H1 (cell line): ENCODE data around the gene NPHP4. TPM values are rescaled to one million over a fixed set of nuclear protein-coding genes. Genes with fewer than 3 reads are reported as not detected.

Experiments
- CTCF ChIA-PET: fragments of 300-600 bp; sonication (Branson Sonifier 250); formaldehyde crosslinking; loops from one replicate; lab custom pipeline; 2021; ENCODE audit not compliant: partially characterized antibody; lab: Charles Lee
- POLR2A ChIA-PET: fragments of 300-600 bp; sonication (Branson Sonifier 250); formaldehyde crosslinking; loops from one replicate; lab custom pipeline; 2021; ENCODE audit warnings: inconsistent platforms; ENCODE audit not compliant: partially characterized antibody; lab: Charles Lee
- DNase-seq, 2 experiments: peaks; one replicate each; pipeline versions ENCODE4 v3.0.0 to v3.0.0-alpha.2; 2010 to 2022; ENCODE audit warnings: low spot score in 2 of 2, low read depth in 1 of 2, mixed read lengths in 1 of 2
- FAIRE-seq: peaks from 2 replicates; lab custom pipeline; 2011; peaks lifted over from hg19 to GRCh38; lab: Jason Lieb, UNC
- H2AFZ ChIP-seq: 2 replicates; pipeline ENCODE4 v1.8.1; 2012; ENCODE audit warnings: low read length, inconsistent platforms
- H2AK5ac ChIP-seq: 2 replicates; pipeline ENCODE4 v1.6.1; 2013; ENCODE audit warnings: low read depth, low read length
- H2BK120ac ChIP-seq: replicated peaks from 2 replicates; pipeline ENCODE3; 2013; ENCODE audit warnings: low read depth, low read length, inconsistent platforms
- H2BK12ac ChIP-seq: 2 replicates; pipeline ENCODE4 v1.6.1; 2013; ENCODE audit warnings: low read depth, low read length
- H2BK15ac ChIP-seq: 2 replicates; pipeline ENCODE4 v1.6.1; 2013; ENCODE audit warnings: low read length
- H2BK20ac ChIP-seq: 2 replicates; pipeline ENCODE4 v1.6.1; 2013; ENCODE audit warnings: low read length
- H2BK5ac ChIP-seq: 2 replicates; pipeline ENCODE4 v1.6.1; 2013; ENCODE audit warnings: low read depth, low read length
- H3K14ac ChIP-seq: 2 replicates; pipeline ENCODE4 v1.6.1; 2013; ENCODE audit warnings: inconsistent platforms; ENCODE audit not compliant: insufficient read length
- H3K18ac ChIP-seq: 2 replicates; pipeline ENCODE4 v1.6.1; 2013; ENCODE audit warnings: low read length; ENCODE audit errors: extremely low read depth
- H3K23ac ChIP-seq: 2 replicates; pipeline ENCODE4 v1.6.1; 2013; ENCODE audit warnings: inconsistent platforms; ENCODE audit not compliant: insufficient read length
- H3K23me2 ChIP-seq: 2 replicates; pipeline ENCODE4 v1.6.1; 2013; ENCODE audit warnings: low read depth, low read length
- H3K27ac ChIP-seq: 2 replicates; pipeline ENCODE4 v1.6.1; 2011; ENCODE audit warnings: low read depth, low read length, inconsistent platforms
- H3K27me3 ChIP-seq, 4 experiments: replicated peaks in 1 of 4; 1 replicate in 1 of 4; 2 replicates in 3 of 4; pipeline versions ENCODE4 v1.6.1 to v1.8.1; 2011 to 2013; ENCODE audit warnings: low read length in 3 of 4, mild to moderate bottlenecking in 3 of 4, inconsistent platforms in 2 of 4, mixed read lengths in 2 of 4, moderate library complexity in 1 of 4; ENCODE audit not compliant: control insufficient read depth in 3 of 4, insufficient read depth in 3 of 4; ENCODE audit errors: extremely low read depth in 1 of 4
- H3K36me3 ChIP-seq, 4 experiments: 2 replicates each; pipeline versions ENCODE4 v1.6.1 to v1.8.1; 2011 to 2013; ENCODE audit warnings: mild to moderate bottlenecking in 4 of 4, low read length in 3 of 4, moderate library complexity in 2 of 4, control low read depth in 1 of 4, inconsistent platforms in 1 of 4; ENCODE audit not compliant: insufficient read depth in 4 of 4, control insufficient read depth in 2 of 4
- H3K4ac ChIP-seq: replicated peaks from 2 replicates; pipeline ENCODE3; 2013; ENCODE audit warnings: low read length, low read depth, mixed read lengths, inconsistent platforms; ENCODE audit not compliant: insufficient read length
- H3K4me1 ChIP-seq, 4 experiments: replicated peaks in 1 of 4; 1 replicate in 1 of 4; 2 replicates in 3 of 4; pipeline versions ENCODE4 v1.6.1 to v1.8.1; 2011 to 2013; ENCODE audit warnings: low read length in 3 of 4, inconsistent platforms in 2 of 4, mixed read lengths in 1 of 4; ENCODE audit not compliant: insufficient read depth in 4 of 4, control insufficient read depth in 3 of 4
- H3K4me2 ChIP-seq, 2 experiments: 2 replicates each; pipeline versions ENCODE4 v1.6.1 to v1.8.1; 2011 to 2013; ENCODE audit warnings: low read depth in 2 of 2, low read length in 2 of 2, control low read depth in 1 of 2, inconsistent platforms in 1 of 2, mild to moderate bottlenecking in 1 of 2; ENCODE audit not compliant: insufficient read depth in 1 of 2
- H3K4me3 ChIP-seq, 4 experiments: fragments of 200-600, 300-600 bp in 1 of 4; sonication (generic), shearing (Covaris generic), sonication (Bioruptor Twin) in 1 of 4; 2 replicates each; pipeline versions ENCODE4 v1.5.1 to v1.8.1; 2011 to 2016; ENCODE audit warnings: low read length in 4 of 4, low read depth in 3 of 4, control low read depth in 2 of 4, inconsistent platforms in 2 of 4, mild to moderate bottlenecking in 2 of 4, mixed read lengths in 1 of 4, moderate library complexity in 1 of 4; ENCODE audit not compliant: insufficient read depth in 2 of 4; ENCODE audit errors: extremely low read depth in 1 of 4
- H3K56ac ChIP-seq: replicated peaks from 2 replicates; pipeline ENCODE3; 2013; ENCODE audit warnings: low read depth, mild to moderate bottlenecking, mixed read lengths, low read length, inconsistent platforms; ENCODE audit not compliant: insufficient read length
- H3K79me1 ChIP-seq: 2 replicates; pipeline ENCODE4 v1.6.1; 2013; ENCODE audit warnings: low read depth, low read length, control low read depth
- H3K79me2 ChIP-seq, 2 experiments: 2 replicates each; pipeline versions ENCODE4 v1.6.1 to v1.8.1; 2012 to 2013; ENCODE audit warnings: low read length in 2 of 2, mild to moderate bottlenecking in 2 of 2, inconsistent platforms in 1 of 2; ENCODE audit not compliant: insufficient read depth in 2 of 2, control insufficient read depth in 1 of 2
- H3K9ac ChIP-seq, 4 experiments: replicated peaks in 1 of 4; 1 replicate in 1 of 4; 2 replicates in 3 of 4; pipeline versions ENCODE4 v1.6.1 to v1.8.1; 2011 to 2013; ENCODE audit warnings: low read depth in 3 of 4, low read length in 3 of 4, control low read depth in 2 of 4, mild to moderate bottlenecking in 2 of 4, moderate library complexity in 2 of 4, inconsistent platforms in 1 of 4; ENCODE audit errors: extremely low read depth in 1 of 4
- H3K9me3 ChIP-seq, 2 experiments: 2 replicates each; pipeline versions ENCODE4 v1.6.1 to v1.8.1; 2012 to 2013; ENCODE audit warnings: mild to moderate bottlenecking in 2 of 2, moderate library complexity in 2 of 2, control low read depth in 1 of 2, inconsistent platforms in 1 of 2, low read depth in 1 of 2, low read length in 1 of 2, mixed read lengths in 1 of 2; ENCODE audit not compliant: insufficient read depth in 2 of 2
- H4K20me1 ChIP-seq, 2 experiments: replicated peaks in 1 of 2; 2 replicates each; pipeline versions ENCODE3 to v1.8.1; 2011 to 2013; ENCODE audit warnings: inconsistent platforms in 2 of 2, low read length in 2 of 2, mild to moderate bottlenecking in 1 of 2; ENCODE audit not compliant: insufficient read depth in 2 of 2, control insufficient read depth in 1 of 2
- H4K5ac ChIP-seq: 2 replicates; pipeline ENCODE4 v1.6.1; 2013; ENCODE audit warnings: low read length, low read depth, mixed read lengths, inconsistent platforms; ENCODE audit not compliant: insufficient read length
- H4K8ac ChIP-seq: 2 replicates; pipeline ENCODE4 v1.8.0; 2013; ENCODE audit warnings: mild to moderate bottlenecking, moderate library complexity, low read length, inconsistent platforms; ENCODE audit not compliant: insufficient read depth; ENCODE audit errors: extremely low read depth
- H4K91ac ChIP-seq: replicated peaks from 2 replicates; pipeline ENCODE3; 2013; ENCODE audit warnings: low read length, mixed read lengths, inconsistent platforms; ENCODE audit not compliant: insufficient read length
- ASH2L ChIP-seq: fragments of 200-600, 300-600 bp; sonication (generic); IDR thresholded peaks from one replicate; pipeline ENCODE4 v1.7.1; 2017; ENCODE audit warnings: low read length
- BACH1 ChIP-seq: IDR thresholded peaks from 2 replicates; pipeline ENCODE4 v1.6.1; 2012; ENCODE audit warnings: low read length, improper control_type of control experiment
- CEBPB ChIP-seq: IDR thresholded peaks from 2 replicates; pipeline ENCODE4 v1.6.1; 2012; ENCODE audit warnings: low read depth, low read length
- CHD2 ChIP-seq: IDR thresholded peaks from 2 replicates; pipeline ENCODE4 v1.6.1; 2012; ENCODE audit warnings: low read length, improper control_type of control experiment
- EGR1 ChIP-seq: IDR thresholded peaks from 2 replicates; pipeline ENCODE4 v1.6.1; 2011; ENCODE audit warnings: low read depth, low read length, borderline replicate concordance
- EZH2 ChIP-seq: fragments of 200-600 bp; sonication (generic); IDR thresholded peaks from 2 replicates; pipeline ENCODE4 v1.7.1; 2012; ENCODE audit warnings: low read depth, mild to moderate bottlenecking, moderate library complexity, low read length, inconsistent platforms; ENCODE audit not compliant: severe bottlenecking
- JUN ChIP-seq: IDR thresholded peaks from 2 replicates; pipeline ENCODE4 v1.6.1; 2011; ENCODE audit warnings: low read depth, mild to moderate bottlenecking, improper control_type of control experiment, low read length
- NRF1 ChIP-seq: IDR thresholded peaks from 2 replicates; pipeline ENCODE4 v1.6.1; 2011; ENCODE audit warnings: mild to moderate bottlenecking, low read depth, low read length, improper control_type of control experiment
- POLR2AphosphoS5 ChIP-seq: IDR thresholded peaks from 2 replicates; pipeline ENCODE4 v1.6.1; 2011; ENCODE audit warnings: low read depth, low read length
- RAD21 ChIP-seq, 2 experiments: IDR thresholded peaks in 1 of 2; conservative IDR thresholded peaks in 1 of 2; 2 replicates each; pipeline ENCODE4 v1.6.1; 2011; ENCODE audit warnings: low read depth in 2 of 2, low read length in 2 of 2, improper control_type of control experiment in 1 of 2, inconsistent platforms in 1 of 2, mild to moderate bottlenecking in 1 of 2, moderate library complexity in 1 of 2
- RNF2 ChIP-seq: fragments of 200-900, 300-1000 bp; sonication (generic); IDR thresholded peaks from 2 replicates; pipeline ENCODE4 v1.7.1; 2016; ENCODE audit warnings: borderline replicate concordance, low read depth, mild to moderate bottlenecking, antibody characterized with exemption, low read length; ENCODE audit not compliant: poor library complexity, severe bottlenecking; ENCODE audit errors: missing control alignments
- SIX5 ChIP-seq: IDR thresholded peaks from 2 replicates; pipeline ENCODE4 v1.6.1; 2011; ENCODE audit warnings: mild to moderate bottlenecking, low read depth, low read length
- SUZ12 ChIP-seq: fragments of 200-600 bp; sonication (generic); IDR thresholded peaks from 2 replicates; pipeline ENCODE4 v1.6.1; 2012; ENCODE audit warnings: mild to moderate bottlenecking, inconsistent platforms, low read length, moderate library complexity, mixed read lengths
- TBP ChIP-seq: IDR thresholded peaks from 2 replicates; pipeline ENCODE4 v1.6.1; 2011; ENCODE audit warnings: low read depth, low read length, improper control_type of control experiment
- WGBS, 2 experiments: shearing (Covaris generic) in 1 of 2; methylation state at CpG; one replicate each; pipeline versions ENCODE4 v1.1.6 to v1.1.7; 2013 to 2015; ENCODE audit warnings: low lambda C conversion rate in 2 of 2, mixed read lengths in 2 of 2, inconsistent platforms in 1 of 2, low coverage in 1 of 2, missing lambda C conversion rate in 1 of 2; ENCODE audit not compliant: insufficient replicate concordance in 2 of 2, insufficient coverage in 1 of 2, insufficient read length in 1 of 2; ENCODE audit errors: extremely low coverage in 1 of 2, missing lambda C conversion rate in 1 of 2; 5-methylcytosine and 5-hydroxymethylcytosine counted together
- polyA plus RNA-seq, 7 experiments: library from polyadenylated mRNA; depleted of rRNA in 3 of 7; stranded (reverse) in 5 of 7; unstranded in 2 of 7; fragments of >200 nt in 5 of 7; fragments of 200-250 nt in 2 of 7; gene quantifications; 1 replicate in 5 of 7; 2 replicates in 1 of 7; 4 replicates in 1 of 7; pipeline versions ENCODE4 v1.2.1 to v1.2.3, GENCODE V29; 2011 to 2013; ENCODE audit warnings: missing spikeins in 2 of 7, mixed read lengths in 2 of 7
- total RNA-seq: library from RNA; stranded (reverse); fragmentation: NEBNext Ultra II Directional; extraction: Animal tissue kit (Norgen Biotek cat#: 25700); gene quantifications from 2 replicates; pipeline ENCODE4 v1.2.1, GENCODE V29; 2021

NPHP4 gene
- total and polyA plus RNA-seq, 2 of the 8 experiments (the other 6 are each of a cell fraction or from before 2014, with no cell fraction given) = 5.8 to 14.0 TPM

DNA sequence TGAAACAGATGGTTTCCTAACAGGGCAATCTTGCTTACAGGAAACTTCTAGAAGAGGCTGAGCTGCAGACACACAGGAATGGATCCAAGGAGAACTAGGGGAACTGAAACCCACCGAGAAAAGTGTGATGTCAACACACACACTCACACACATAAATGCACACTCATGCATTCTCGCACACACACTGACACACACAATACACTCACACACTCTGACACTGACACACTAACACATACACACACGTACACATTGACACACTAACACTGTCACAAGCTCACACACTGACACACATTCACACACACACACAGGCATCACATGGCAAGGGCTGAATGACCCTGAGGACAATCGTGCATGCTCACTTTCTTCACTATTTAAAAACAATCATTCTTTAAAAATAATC is 142.7 kb downstream of the NPHP4 start:
- Histone ChIP-seq H2BK12ac (peak overlapping the region; percentile 60; the same call in 1 of the 2 replicates), H3K9ac (no peak overlapping the region), H3K36me3 (no peaks in the 10 kb centered on the region), H4K5ac (no peak overlapping the region), H2BK120ac (no peak overlapping the region), H4K91ac (no peak overlapping the region), H2AK5ac (peak overlapping the region; percentile 98; the same call in 1 of the 2 replicates), H3K4me3 (no peak overlapping the region), H3K4me1 (peaks cover 0 to 2% (median under 1%) of the 10 kb centered on the region in 4 experiments; a peak in 4 of 7 replicates), H3K23ac (no peak overlapping the region), H2BK15ac (0 out of 2 replicates have a peak overlapping the region, but pooled peaks have one; percentile 88), H2AFZ (no peak overlapping the region), H3K4ac (no peak overlapping the region), H2BK5ac (no peak overlapping the region), H3K79me2 (no peaks in the 10 kb centered on the region), H3K27me3 (no peaks in the 10 kb centered on the region; a peak in 3 of 7 replicates), H4K20me1 (no peaks in the 10 kb centered on the region), H3K23me2 (peaks cover 2% of the 10 kb centered on the region; the same call in 1 of the 2 replicates), H3K18ac (no peak overlapping the region), H3K79me1 (peaks cover 2% of the 10 kb centered on the region; the same call in 1 of the 2 replicates), H3K56ac (no peak overlapping the region), H3K9me3 (no peaks in the 10 kb centered on the region; a peak in 1 of 4 replicates), H2BK20ac (no peak overlapping the region), H3K14ac (no peak overlapping the region), H3K4me2 (no peak overlapping the region), H4K8ac (no peak overlapping the region), H3K27ac (no peak overlapping the region)
- CTCF ChIA-PET = interaction anchor here (0.8 to 1.5 kb wide), 3 partner anchors 13 to 340 kb away, joined by 3 to 4 read pairs (median 3); no protein-coding TSS in a partner anchor
- POLR2A ChIA-PET = no interaction called here
- 95% methylated on average over 4 of the region's 4 CpGs; no CpG with 5 or more reads in 1 of the 2 experiments for WGBS, 2 experiments
- no peak for FAIRE-seq
- no peak for DNase-seq
- TF ChIP-seq RAD21 (IDR thresholded peaks at IDR 0.05 in 1 of 2, conservative IDR thresholded peaks at IDR 0.05 in 1 of 2; ENCODE audit: low read depth in 2 of 2, low read length in 2 of 2) (no peak), RNF2 (no peak), BACH1 (no peak), EGR1 (no peak), CEBPB (no peak), JUN (no peak), POLR2AphosphoS5 (no peak), NRF1 (no peak), ASH2L (no peak), TBP (no peak), EZH2 (no peak), SUZ12 (no peak), CHD2 (no peak), SIX5 (no peak)
